ENCODE measurements around the gene PROC. TPM values are rescaled to one million over a fixed set of nuclear protein-coding genes. Genes with fewer than 3 reads are reported as not detected.

Gene PROC
- total and polyA plus RNA-seq, 9 of the 15 experiments (the other 6 are each of a cell fraction or from before 2014, with no cell fraction given), result not detected

GRCh38 chr2:127408004-127408806 lies 10.0 kb upstream of the PROC start (continued):
- TF ChIP-seq MGA (IDR thresholded peaks at IDR 0.05) (peak; percentile 49; the same call in 1 of the 2 replicates), ZNF347 (CRISPR knock-in tag; IDR thresholded peaks at IDR 0.05; ENCODE audit: low read depth) (no peak), ZBTB34 (CRISPR knock-in tag; IDR thresholded peaks at IDR 0.05) (no peak), USF2 (CRISPR knock-in tag; IDR thresholded peaks at IDR 0.05) (no peak), POLR2AphosphoS5 (IDR thresholded peaks at IDR 0.05; ENCODE audit: control insufficient read depth, insufficient read depth, low read depth, low read length) (peak; percentile 47; the same call in 1 of the 2 replicates), ZNF668 (CRISPR knock-in tag; IDR thresholded peaks at IDR 0.05) (no peak), ATF7 (IDR thresholded peaks at IDR 0.05) (peak; percentile 40), JUND (IDR thresholded peaks at IDR 0.05; ENCODE audit: borderline replicate concordance, low read depth, low read length) (peak; percentile 98), JUND (tag; IDR thresholded peaks at IDR 0.05; ENCODE audit: borderline replicate concordance, low read depth, low read length) (peak; percentile 94; the same call in 1 of the 3 replicates), SIN3A (IDR thresholded peaks at IDR 0.05; ENCODE audit: borderline replicate concordance in 2 of 2, control insufficient read depth in 1 of 2, low read depth in 2 of 2, low read length in 2 of 2) (no peak), LARP7 (IDR thresholded peaks at IDR 0.05) (no peak), POLR2G (IDR thresholded peaks at IDR 0.05; ENCODE audit: low read depth, low read length) (peak; percentile 81), SRF (CRISPR knock-in tag; IDR thresholded peaks at IDR 0.05) (no peak)
